ENCODE measurements around the gene APOC3.

Gene APOC3

GRCh38 chr11:116862951-116863350, 33.2 kb downstream of the APOC3 start:
- DNase-seq (ENCODE audit: low read depth in 1 of 2, low spot score in 1 of 2): no peak
- Histone ChIP-seq H3K4me3 (replicated peaks; ENCODE audit: insufficient read depth, low read length) (no peak overlapping the region), H3K27ac (replicated peaks) (no peak overlapping the region), H3K27me3 (ENCODE audit: insufficient read depth, poor library complexity, severe bottlenecking) (no peaks in the 10 kb centered on the region)
- TF ChIP-seq GABPA (IDR thresholded peaks at IDR 0.05; ENCODE audit: low read depth) (no peak), POLR2AphosphoS5 (IDR thresholded peaks at IDR 0.05; ENCODE audit: low read depth) (no peak), REST (IDR thresholded peaks at IDR 0.05; ENCODE audit: insufficient replicate concordance, low read depth) (no peak), SPI1 (IDR thresholded peaks at IDR 0.05; ENCODE audit: borderline replicate concordance, low read depth) (no peak)
- TF ChIP-seq, protein P1, sequence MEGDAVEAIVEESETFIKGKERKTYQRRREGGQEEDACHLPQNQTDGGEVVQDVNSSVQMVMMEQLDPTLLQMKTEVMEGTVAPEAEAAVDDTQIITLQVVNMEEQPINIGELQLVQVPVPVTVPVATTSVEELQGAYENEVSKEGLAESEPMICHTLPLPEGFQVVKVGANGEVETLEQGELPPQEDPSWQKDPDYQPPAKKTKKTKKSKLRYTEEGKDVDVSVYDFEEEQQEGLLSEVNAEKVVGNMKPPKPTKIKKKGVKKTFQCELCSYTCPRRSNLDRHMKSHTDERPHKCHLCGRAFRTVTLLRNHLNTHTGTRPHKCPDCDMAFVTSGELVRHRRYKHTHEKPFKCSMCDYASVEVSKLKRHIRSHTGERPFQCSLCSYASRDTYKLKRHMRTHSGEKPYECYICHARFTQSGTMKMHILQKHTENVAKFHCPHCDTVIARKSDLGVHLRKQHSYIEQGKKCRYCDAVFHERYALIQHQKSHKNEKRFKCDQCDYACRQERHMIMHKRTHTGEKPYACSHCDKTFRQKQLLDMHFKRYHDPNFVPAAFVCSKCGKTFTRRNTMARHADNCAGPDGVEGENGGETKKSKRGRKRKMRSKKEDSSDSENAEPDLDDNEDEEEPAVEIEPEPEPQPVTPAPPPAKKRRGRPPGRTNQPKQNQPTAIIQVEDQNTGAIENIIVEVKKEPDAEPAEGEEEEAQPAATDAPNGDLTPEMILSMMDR (IDR thresholded peaks at IDR 0.05; ENCODE audit: insufficient read depth, low read length): no peak

DNA sequence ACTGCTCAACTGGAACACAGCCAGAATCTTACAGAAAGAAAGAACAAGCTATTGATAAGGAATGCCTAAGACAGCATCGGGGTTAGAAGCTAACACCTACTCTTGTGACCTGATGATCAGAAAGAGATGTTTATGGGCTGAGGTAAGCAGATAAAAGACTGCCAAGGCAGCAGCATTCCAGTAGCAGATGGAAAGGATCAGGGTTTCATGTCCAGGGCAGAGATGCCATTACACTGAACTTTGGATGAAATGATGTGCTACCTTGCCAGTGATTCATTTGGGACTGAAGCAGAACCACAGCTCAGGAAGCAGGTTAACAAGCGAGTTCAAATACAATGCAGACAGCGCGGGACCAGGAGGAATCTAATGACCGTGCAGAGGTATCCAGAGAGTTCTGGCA, 34.8 kb downstream of the APOC3 start:
- TF ChIP-seq POLR2AphosphoS5 (IDR thresholded peaks at IDR 0.05; ENCODE audit: low read depth) (no peak), REST (IDR thresholded peaks at IDR 0.05; ENCODE audit: insufficient replicate concordance, low read depth) (no peak), SPI1 (IDR thresholded peaks at IDR 0.05; ENCODE audit: borderline replicate concordance, low read depth) (no peak), GABPA (IDR thresholded peaks at IDR 0.05; ENCODE audit: low read depth) (no peak)
- TF ChIP-seq, protein P1 (IDR thresholded peaks at IDR 0.05; ENCODE audit: insufficient read depth, low read length): no peak
- Histone ChIP-seq H3K27ac (replicated peaks) (no peak overlapping the region), H3K4me3 (replicated peaks; ENCODE audit: insufficient read depth, low read length) (no peak overlapping the region), H3K27me3 (ENCODE audit: insufficient read depth, poor library complexity, severe bottlenecking) (no peaks in the 10 kb centered on the region)
- no peak for DNase-seq (ENCODE audit: low read depth in 1 of 2, low spot score in 1 of 2)

DNA sequence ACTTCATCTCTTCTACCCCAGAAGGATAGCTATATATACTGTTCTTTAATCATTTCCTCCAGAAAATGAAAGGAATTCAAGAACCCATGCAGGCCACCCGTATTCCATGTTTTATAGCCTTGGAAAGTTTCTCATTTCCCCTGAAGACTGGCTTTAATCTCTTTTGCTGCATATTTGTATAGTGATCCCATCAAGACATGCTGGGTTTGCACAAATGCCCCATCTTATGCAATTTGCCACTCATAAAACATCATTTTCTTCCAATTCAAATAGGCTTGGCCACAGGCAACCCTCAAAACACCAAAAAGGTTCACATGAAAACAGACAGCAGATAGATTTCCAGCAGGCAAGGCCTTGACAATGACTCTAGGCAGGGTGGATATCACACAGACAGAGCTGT, 36.0 kb downstream of the APOC3 start:
- TF ChIP-seq GABPA (IDR thresholded peaks at IDR 0.05; ENCODE audit: low read depth): no peak
- TF ChIP-seq POLR2AphosphoS5 (IDR thresholded peaks at IDR 0.05; ENCODE audit: low read depth): no peak
- TF ChIP-seq REST (IDR thresholded peaks at IDR 0.05; ENCODE audit: insufficient replicate concordance, low read depth): no peak
- TF ChIP-seq, protein P1 (IDR thresholded peaks at IDR 0.05; ENCODE audit: insufficient read depth, low read length): no peak
- TF ChIP-seq SPI1 (IDR thresholded peaks at IDR 0.05; ENCODE audit: borderline replicate concordance, low read depth): no peak
- H3K27ac ChIP-seq (replicated peaks): no peak overlapping the region
- no peak for DNase-seq (ENCODE audit: low read depth in 1 of 2, low spot score in 1 of 2)
- no peak overlapping the region for H3K4me3 ChIP-seq (replicated peaks; ENCODE audit: insufficient read depth, low read length)
- no peaks in the 10 kb centered on the region for H3K27me3 ChIP-seq (ENCODE audit: insufficient read depth, poor library complexity, severe bottlenecking)
